ENCODE results near the gene ARPC5L. TPM values are rescaled to one million over a fixed set of nuclear protein-coding genes. Genes with fewer than 3 reads are reported as not detected.

ARPC5L gene
- total RNA-seq, 1 donor: 9.8 TPM

- DNase-seq (ENCODE audit: insufficient read length, low spot score, missing footprints): no peak
- no peak overlapping the region for H3K27ac ChIP-seq (ENCODE audit: low read depth, low read length)
These were observed 41.0 kb upstream of the ARPC5L start for GRCh38 chr9:124820698-124821623.

GRCh38 chr9:124828489-124829333 is 33.2 kb upstream of the ARPC5L start:
- no peaks in the 10 kb centered on the region for H3K9me3 ChIP-seq (ENCODE audit: low read depth, low read length)
- no peak overlapping the region for H3K4me3 ChIP-seq (ENCODE audit: insufficient read depth, low read length)
- H4K20me1 ChIP-seq (ENCODE audit: insufficient read depth, low read length): no peaks in the 10 kb centered on the region
- H3K36me3 ChIP-seq (ENCODE audit: insufficient read depth, low read length): no peaks in the 10 kb centered on the region
- H3K27me3 ChIP-seq (ENCODE audit: insufficient read depth, low read length): peaks cover 6% of the 10 kb centered on the region
- no peaks in the 10 kb centered on the region for H3K79me2 ChIP-seq (ENCODE audit: insufficient read depth, low read length)
- H2AFZ ChIP-seq (ENCODE audit: low read length): no peak overlapping the region
- no peak overlapping the region for H3K4me2 ChIP-seq (ENCODE audit: insufficient read depth, low read length)
- H3K27ac ChIP-seq (ENCODE audit: low read depth, low read length): no peak overlapping the region
- TF ChIP-seq CTCF (IDR thresholded peaks at IDR 0.05; ENCODE audit: extremely low read depth, low read depth, low read length): no peak
- H3K4me1 ChIP-seq (ENCODE audit: insufficient read depth, low read length): peaks cover 7% of the 10 kb centered on the region
- DNase-seq (ENCODE audit: insufficient read length, low spot score, missing footprints): no peak

More at GRCh38 chr9:124820698-124821623, 41.0 kb upstream of the ARPC5L start:
- H2AFZ ChIP-seq (ENCODE audit: low read length): no peak overlapping the region
- no peak overlapping the region for H3K4me3 ChIP-seq (ENCODE audit: insufficient read depth, low read length)
- no peaks in the 10 kb centered on the region for H4K20me1 ChIP-seq (ENCODE audit: insufficient read depth, low read length)
- peaks cover 9% of the 10 kb centered on the region for H3K4me1 ChIP-seq (ENCODE audit: insufficient read depth, low read length)
- TF ChIP-seq CTCF (IDR thresholded peaks at IDR 0.05; ENCODE audit: extremely low read depth, low read depth, low read length): no peak
- no peaks in the 10 kb centered on the region for H3K36me3 ChIP-seq (ENCODE audit: insufficient read depth, low read length)
- H3K27me3 ChIP-seq (ENCODE audit: insufficient read depth, low read length): no peaks in the 10 kb centered on the region
- no peaks in the 10 kb centered on the region for H3K9me3 ChIP-seq (ENCODE audit: low read depth, low read length)
- H3K4me2 ChIP-seq (ENCODE audit: insufficient read depth, low read length): no peak overlapping the region
- H3K79me2 ChIP-seq (ENCODE audit: insufficient read depth, low read length): no peaks in the 10 kb centered on the region

- no peak for DNase-seq (ENCODE audit: insufficient read length, low spot score, missing footprints)
- Histone ChIP-seq H3K4me1 (ENCODE audit: insufficient read depth, low read length) (peaks cover 10% of the 10 kb centered on the region), H3K9me3 (ENCODE audit: low read depth, low read length) (no peaks in the 10 kb centered on the region), H3K36me3 (ENCODE audit: insufficient read depth, low read length) (no peaks in the 10 kb centered on the region), H3K4me3 (ENCODE audit: insufficient read depth, low read length) (no peak overlapping the region), H2AFZ (ENCODE audit: low read length) (no peak overlapping the region), H3K4me2 (ENCODE audit: insufficient read depth, low read length) (no peak overlapping the region), H3K27ac (ENCODE audit: low read depth, low read length) (no peak overlapping the region), H3K79me2 (ENCODE audit: insufficient read depth, low read length) (no peaks in the 10 kb centered on the region), H3K27me3 (ENCODE audit: insufficient read depth, low read length) (peaks cover 6% of the 10 kb centered on the region), H4K20me1 (ENCODE audit: insufficient read depth, low read length) (no peaks in the 10 kb centered on the region)
- TF ChIP-seq CTCF (IDR thresholded peaks at IDR 0.05; ENCODE audit: extremely low read depth, low read depth, low read length): no peak
These were observed 32.6 kb upstream of the ARPC5L start for GRCh38 chr9:124829334-124829669.

- Histone ChIP-seq H3K4me1 (ENCODE audit: insufficient read depth, low read length) (peaks cover 21% of the 10 kb centered on the region), H3K27me3 (ENCODE audit: insufficient read depth, low read length) (peaks cover 6% of the 10 kb centered on the region), H3K79me2 (ENCODE audit: insufficient read depth, low read length) (no peaks in the 10 kb centered on the region), H2AFZ (ENCODE audit: low read length) (no peak overlapping the region), H3K27ac (ENCODE audit: low read depth, low read length) (no peak overlapping the region), H3K36me3 (ENCODE audit: insufficient read depth, low read length) (no peaks in the 10 kb centered on the region), H3K4me3 (ENCODE audit: insufficient read depth, low read length) (no peak overlapping the region), H3K4me2 (ENCODE audit: insufficient read depth, low read length) (no peak overlapping the region), H3K9me3 (ENCODE audit: low read depth, low read length) (no peaks in the 10 kb centered on the region), H4K20me1 (ENCODE audit: insufficient read depth, low read length) (peaks cover 3% of the 10 kb centered on the region)
- DNase-seq (ENCODE audit: insufficient read length, low spot score, missing footprints): no peak
- TF ChIP-seq CTCF (IDR thresholded peaks at IDR 0.05; ENCODE audit: extremely low read depth, low read depth, low read length): no peak
These were observed 31.3 kb upstream of the ARPC5L start for GRCh38 chr9:124830593-124830992.

Data from osteoblast (primary cell).